Suprapubic skin (tissue), 3 donors: ENCODE results near the gene NDUFV2.

ENCODE experiments used
- CTCF ChIP-seq, 2 donors: fragments of 200-600 bp in 1 of 2; fragments of 450-650 bp in 1 of 2; sonication (generic) in 1 of 2; IDR thresholded peaks; one replicate each; pipeline ENCODE4 v1.5.1; 2016 to 2019; ENCODE audit warnings: antibody characterized with exemption in 2 of 2, mild to moderate bottlenecking in 1 of 2, moderate library complexity in 1 of 2
- POLR2AphosphoS5 ChIP-seq, 3 donors: sonication (generic); formaldehyde crosslinking; IDR thresholded peaks; one replicate each; pipeline ENCODE4 v1.6.1; 2017; ENCODE audit warnings: antibody characterized with exemption in 3 of 3

GRCh38 chr18:9055626-9056025 is 46.9 kb upstream of the NDUFV2 start:
- TF ChIP-seq CTCF (IDR thresholded peaks at IDR 0.05) (no peak), POLR2AphosphoS5 (IDR thresholded peaks at IDR 0.05) (no peak)
